ENCODE data around the gene ZMYND10. TPM values are rescaled to one million over a fixed set of nuclear protein-coding genes. Genes with fewer than 3 reads are reported as not detected.

Gene ZMYND10
- total and polyA plus RNA-seq, 9 of the 15 experiments (the other 6 are each of a cell fraction or from before 2014, with no cell fraction given), result 0.20 to 2.8 (median 0.70) TPM

GRCh38 chr3:50358911-50359759 lies 13.6 kb upstream of the ZMYND10 start, which contains the start of gene TMEM115 (continued):
- TF ChIP-seq REST (IDR thresholded peaks at IDR 0.05; ENCODE audit: borderline replicate concordance) (no peak), REST (CRISPR knock-in tag; IDR thresholded peaks at IDR 0.05; ENCODE audit: low read depth) (no peak), MYBL2 (IDR thresholded peaks at IDR 0.05; ENCODE audit: low read depth) (no peak), MYBL2 (CRISPR knock-in tag; IDR thresholded peaks at IDR 0.05; ENCODE audit: borderline replicate concordance) (no peak), ZNF354B (CRISPR knock-in tag; IDR thresholded peaks at IDR 0.05) (0 out of 2 replicates have a peak, but pooled peaks have one; percentile 7), MEIS2 (IDR thresholded peaks at IDR 0.05; ENCODE audit: partially characterized antibody) (peak; percentile 67), PCBP1 (IDR thresholded peaks at IDR 0.05; ENCODE audit: low read depth, low read length, poor library complexity, severe bottlenecking) (peak; percentile 51), DMBX1 (CRISPR knock-in tag; IDR thresholded peaks at IDR 0.05; ENCODE audit: borderline replicate concordance) (peak; percentile 37; the same call in 1 of the 2 replicates), PML (IDR thresholded peaks at IDR 0.05; ENCODE audit: low read length) (no peak), UBTF (IDR thresholded peaks at IDR 0.05; ENCODE audit: borderline replicate concordance in 1 of 2, low read depth in 2 of 2, low read length in 2 of 2) (peak in 1 of 2 experiments; percentile 68; a peak in 1 of 4 replicates), NR1H2 (CRISPR knock-in tag; IDR thresholded peaks at IDR 0.05) (no peak), ZNF592 (IDR thresholded peaks at IDR 0.05) (peak; percentile 51; the same call in 1 of the 2 replicates)

Measured in K562 (cell line).